ENCODE results near the gene SLF2.

- TF ChIP-seq EZH2phosphoT487 (IDR thresholded peaks at IDR 0.05; ENCODE audit: borderline replicate concordance, low read depth, low read length) = no peak
- TF ChIP-seq, protein P1, sequence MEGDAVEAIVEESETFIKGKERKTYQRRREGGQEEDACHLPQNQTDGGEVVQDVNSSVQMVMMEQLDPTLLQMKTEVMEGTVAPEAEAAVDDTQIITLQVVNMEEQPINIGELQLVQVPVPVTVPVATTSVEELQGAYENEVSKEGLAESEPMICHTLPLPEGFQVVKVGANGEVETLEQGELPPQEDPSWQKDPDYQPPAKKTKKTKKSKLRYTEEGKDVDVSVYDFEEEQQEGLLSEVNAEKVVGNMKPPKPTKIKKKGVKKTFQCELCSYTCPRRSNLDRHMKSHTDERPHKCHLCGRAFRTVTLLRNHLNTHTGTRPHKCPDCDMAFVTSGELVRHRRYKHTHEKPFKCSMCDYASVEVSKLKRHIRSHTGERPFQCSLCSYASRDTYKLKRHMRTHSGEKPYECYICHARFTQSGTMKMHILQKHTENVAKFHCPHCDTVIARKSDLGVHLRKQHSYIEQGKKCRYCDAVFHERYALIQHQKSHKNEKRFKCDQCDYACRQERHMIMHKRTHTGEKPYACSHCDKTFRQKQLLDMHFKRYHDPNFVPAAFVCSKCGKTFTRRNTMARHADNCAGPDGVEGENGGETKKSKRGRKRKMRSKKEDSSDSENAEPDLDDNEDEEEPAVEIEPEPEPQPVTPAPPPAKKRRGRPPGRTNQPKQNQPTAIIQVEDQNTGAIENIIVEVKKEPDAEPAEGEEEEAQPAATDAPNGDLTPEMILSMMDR (conservative IDR thresholded peaks at IDR 0.05; ENCODE audit: low read length) = no peak
Observed at GRCh38 chr10:100895896-100896295, 16.9 kb upstream of the SLF2 start.
